MCF 10A (cell line): ENCODE results near the gene EIF4E1B. TPM values are rescaled to one million over a fixed set of nuclear protein-coding genes. Genes with fewer than 3 reads are reported as not detected.

Experiments
- BruUV-seq: library from RNA; stranded (reverse); fragments of 400-500 nt; replicated peaks from 2 replicates; lab custom pipeline; 2021; lab: Mats Ljungman, UMichigan
- CTCF ChIA-PET: fragments of 300-600 bp; sonication (Branson Sonifier 250); formaldehyde crosslinking; extraction: SDS; loops from one replicate; lab custom pipeline; 2021; ENCODE audit warnings: antibody characterized with exemption, inconsistent platforms; lab: Yijun Ruan, JAX
- POLR2A ChIA-PET: fragments of 300-600, 350-650 bp; sonication (Branson Sonifier 250); formaldehyde crosslinking; extraction: SDS; loops from one replicate; lab custom pipeline; 2020; ENCODE audit warnings: antibody characterized with exemption, inconsistent platforms; lab: Yijun Ruan, JAX
- DNase-seq: peaks from one replicate; pipeline ENCODE4 v3.0.0-alpha.2; 2018; ENCODE audit not compliant: unreplicated experiment
- H3K27ac Mint-ChIP-seq: one replicate; pipeline ENCODE4 v1.8.0; 2022; ENCODE audit warnings: mild to moderate bottlenecking, low read depth, mixed read lengths; ENCODE audit not compliant: unreplicated experiment
- H3K27me3 Mint-ChIP-seq: one replicate; pipeline ENCODE4 v1.8.0; 2022; ENCODE audit warnings: mixed read lengths; ENCODE audit not compliant: insufficient read depth, unreplicated experiment
- H3K36me3 Mint-ChIP-seq: one replicate; pipeline ENCODE4 v1.8.0; 2022; ENCODE audit warnings: mild to moderate bottlenecking, moderate library complexity, mixed read lengths; ENCODE audit not compliant: insufficient read depth, unreplicated experiment
- H3K4me1 Mint-ChIP-seq: one replicate; pipeline ENCODE4 v1.8.0; 2022; ENCODE audit warnings: mixed read lengths; ENCODE audit not compliant: insufficient read depth, unreplicated experiment
- H3K4me3 Mint-ChIP-seq: one replicate; pipeline ENCODE4 v1.8.0; 2022; ENCODE audit warnings: mild to moderate bottlenecking, moderate library complexity, mixed read lengths; ENCODE audit not compliant: unreplicated experiment
- H3K9me3 Mint-ChIP-seq: one replicate; pipeline ENCODE4 v1.8.0; 2022; ENCODE audit warnings: mixed read lengths; ENCODE audit not compliant: unreplicated experiment
- intact Hi-C: fragments of 100-400 bp; cut with micrococcal nuclease; formaldehyde crosslinking; loops from 2 replicates; pipeline ENCODE4 v1.14.1; 2022
- total RNA-seq: library from RNA; stranded (reverse); gene quantifications from 2 replicates; pipeline ENCODE4 v1.2.3, GENCODE V29; 2022
- TF ChIP-seq, protein P1 (sequence below): fragments of 200-600 bp; IDR thresholded peaks from one replicate; pipeline ENCODE4 v1.8.0; 2022; ENCODE audit warnings: antibody characterized with exemption, mild to moderate bottlenecking; ENCODE audit not compliant: unreplicated experiment

Gene EIF4E1B
- total RNA-seq, 1 experiment from 2014 or later = not detected

- H3K9me3 Mint-ChIP-seq = no peaks in the 10 kb centered on the region
- no peak overlapping the region for H3K27ac Mint-ChIP-seq
- H3K27me3 Mint-ChIP-seq = no peaks in the 10 kb centered on the region
- intact Hi-C loops = no loop called here
- H3K4me1 Mint-ChIP-seq = peaks cover 12% of the 10 kb centered on the region
- no peaks in the 10 kb centered on the region for H3K36me3 Mint-ChIP-seq
- no TSS peak for BruUV-seq
- POLR2A ChIA-PET = interaction anchor here (0.9 to 1.3 kb wide), 3 partner anchors 18 to 71 kb away, joined by 3 to 5 read pairs (median 4); partner anchors contain the start of gene RNF44
- CTCF ChIA-PET = interaction anchor here (1.0 to 1.9 kb wide), 6 partner anchors 35 to 200 kb away, joined by 3 to 7 read pairs (median 4); no protein-coding TSS in a partner anchor
- no peak for DNase-seq
- TF ChIP-seq, protein P1, sequence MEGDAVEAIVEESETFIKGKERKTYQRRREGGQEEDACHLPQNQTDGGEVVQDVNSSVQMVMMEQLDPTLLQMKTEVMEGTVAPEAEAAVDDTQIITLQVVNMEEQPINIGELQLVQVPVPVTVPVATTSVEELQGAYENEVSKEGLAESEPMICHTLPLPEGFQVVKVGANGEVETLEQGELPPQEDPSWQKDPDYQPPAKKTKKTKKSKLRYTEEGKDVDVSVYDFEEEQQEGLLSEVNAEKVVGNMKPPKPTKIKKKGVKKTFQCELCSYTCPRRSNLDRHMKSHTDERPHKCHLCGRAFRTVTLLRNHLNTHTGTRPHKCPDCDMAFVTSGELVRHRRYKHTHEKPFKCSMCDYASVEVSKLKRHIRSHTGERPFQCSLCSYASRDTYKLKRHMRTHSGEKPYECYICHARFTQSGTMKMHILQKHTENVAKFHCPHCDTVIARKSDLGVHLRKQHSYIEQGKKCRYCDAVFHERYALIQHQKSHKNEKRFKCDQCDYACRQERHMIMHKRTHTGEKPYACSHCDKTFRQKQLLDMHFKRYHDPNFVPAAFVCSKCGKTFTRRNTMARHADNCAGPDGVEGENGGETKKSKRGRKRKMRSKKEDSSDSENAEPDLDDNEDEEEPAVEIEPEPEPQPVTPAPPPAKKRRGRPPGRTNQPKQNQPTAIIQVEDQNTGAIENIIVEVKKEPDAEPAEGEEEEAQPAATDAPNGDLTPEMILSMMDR = no peak
- peak overlapping the region; percentile 83 for H3K4me3 Mint-ChIP-seq
These were observed 22.3 kb upstream of the EIF4E1B start for GRCh38 chr5:176608142-176608705.

DNA sequence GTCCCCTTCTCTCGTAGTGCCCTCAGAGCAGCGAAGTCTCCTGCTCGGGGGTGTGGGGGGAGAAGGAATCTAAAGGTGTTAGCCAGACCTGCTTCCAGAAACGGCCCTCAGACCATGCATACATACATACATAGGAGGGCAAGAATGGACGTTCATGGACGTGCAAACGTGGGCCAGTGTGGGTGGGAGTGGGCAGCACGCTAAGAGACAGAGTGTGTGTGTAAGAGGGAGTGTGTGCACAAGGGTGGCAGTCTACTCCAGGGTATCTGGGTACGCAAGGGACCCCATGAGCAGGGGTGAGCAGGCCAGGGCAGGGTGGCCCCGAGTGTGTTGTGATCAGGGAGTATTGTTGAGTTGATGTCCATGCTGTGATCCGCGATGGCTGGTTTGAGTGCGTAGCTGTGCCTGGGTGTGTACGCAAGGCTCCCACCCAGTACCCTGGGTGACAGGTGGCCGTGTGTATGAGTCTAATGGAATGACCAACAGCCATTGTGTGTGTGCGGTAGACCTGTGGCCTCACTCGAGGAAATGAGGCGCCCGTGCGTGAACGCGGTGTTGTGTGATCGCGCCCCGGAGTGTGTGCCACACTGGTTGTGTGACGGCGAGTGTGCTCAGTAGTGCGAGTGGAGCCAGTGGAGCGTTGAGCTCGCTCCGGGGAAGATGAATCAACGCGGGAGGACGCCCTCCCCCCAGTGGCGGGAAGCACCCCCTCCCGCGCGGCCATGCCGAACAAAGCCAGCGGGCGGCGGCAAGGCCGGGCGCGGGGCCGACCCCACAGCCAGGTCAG, 21.3 kb upstream of the EIF4E1B start:
- Mint-ChIP-seq H3K27me3 (no peaks in the 10 kb centered on the region), H3K36me3 (no peaks in the 10 kb centered on the region), H3K4me3 (peak overlapping the region; percentile 83), H3K9me3 (no peaks in the 10 kb centered on the region), H3K4me1 (peaks cover 19% of the 10 kb centered on the region), H3K27ac (no peak overlapping the region)
- ChIA-PET POLR2A (interaction anchor here (1.1 to 1.3 kb wide), 2 partner anchors 19 to 38 kb away, joined by 3 to 4 read pairs; no protein-coding TSS in a partner anchor), CTCF (interaction anchor here (0.5 to 1.9 kb wide), 5 partner anchors 24 to 201 kb away, joined by 3 to 7 read pairs (median 4); partner anchors contain the start of gene TSPAN17)
- TF ChIP-seq, protein P1 = no peak
- DNase-seq = no peak
- intact Hi-C loops = no loop called here
- TSS peak; percentile 22 for BruUV-seq

DNA sequence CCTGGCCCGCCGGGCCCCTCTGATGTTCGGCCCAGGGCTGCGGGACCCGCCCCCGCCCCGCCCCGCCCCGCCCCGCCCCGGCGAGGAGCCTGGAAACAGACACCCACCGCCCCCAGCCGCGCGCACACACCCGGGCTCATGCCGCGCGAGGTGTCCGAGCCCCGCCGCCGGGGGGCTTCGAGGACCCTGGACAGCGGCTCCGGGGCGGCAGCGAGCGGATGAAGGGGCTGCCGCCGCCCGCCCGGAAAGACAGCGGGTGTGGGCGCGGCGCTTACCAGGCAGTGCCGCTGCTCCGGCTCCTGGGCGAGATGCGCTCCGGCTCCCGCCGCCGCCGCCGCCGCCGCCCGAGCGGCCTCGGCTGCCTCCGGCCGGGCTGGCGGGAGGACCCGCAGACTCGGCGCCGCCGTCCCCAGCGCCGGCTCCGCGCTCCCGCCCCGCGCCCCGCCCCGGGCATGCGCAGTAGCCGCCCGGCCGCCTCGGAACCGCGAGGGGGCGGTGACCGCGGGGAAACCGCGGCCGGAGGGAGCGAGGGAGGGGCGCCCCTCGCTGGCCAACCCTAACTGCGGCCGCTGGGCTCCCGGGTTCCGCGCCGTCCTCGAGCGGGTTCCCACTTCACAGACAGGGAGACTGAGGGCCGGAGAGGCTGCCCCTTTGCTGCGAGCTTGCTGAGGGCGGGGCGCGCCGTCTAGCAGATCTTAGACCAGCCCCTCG, 20.6 kb upstream of the EIF4E1B start, which contains the start of gene GPRIN1:
TSS of gene GPRIN1 (minus strand) at position 433 of the 711 bp plus-strand sequence. CDS start 10,322 bp downstream, outside the sequence.
- peak within 1 kb of the TSS; percentile 83 for H3K4me3 Mint-ChIP-seq
- H3K4me1 Mint-ChIP-seq = peaks cover 25% of the 10 kb centered on the region
- H3K27me3 Mint-ChIP-seq = no peaks in the 10 kb centered on the region
- TF ChIP-seq, protein P1 = peak; percentile 34
- no TSS peak for BruUV-seq
- CTCF ChIA-PET = interaction anchor here (0.5 to 1.3 kb wide), 2 partner anchors 23 to 37 kb away, joined by 3 read pairs; partner anchors contain the start of gene TSPAN17
- H3K36me3 Mint-ChIP-seq = no peaks in the 10 kb centered on the region
- peak; percentile 63 for DNase-seq
- no peaks in the 10 kb centered on the region for H3K9me3 Mint-ChIP-seq
- H3K27ac Mint-ChIP-seq = no peak within 1 kb of the TSS
- intact Hi-C loops = no loop called here
- POLR2A ChIA-PET = interaction anchor here (0.6 to 1.3 kb wide), 2 partner anchors 37 to 58 kb away, joined by 3 to 4 read pairs; no protein-coding TSS in a partner anchor
